HCT116 (cell line): ENCODE results near the gene SEC22A. TPM values are rescaled to one million over a fixed set of nuclear protein-coding genes. Genes with fewer than 3 reads are reported as not detected.

Experiments used
- ATAC-seq: fragments of 200-7000 bp; cut with Tn5 transposase; 2 replicates; pipeline ENCODE4 v1.9.1; 2020; ENCODE audit warnings: mild to moderate bottlenecking, moderate library complexity
- BruUV-seq: library from RNA; stranded (reverse); fragments of 400-500 nt; replicated peaks from 2 replicates; lab custom pipeline; 2021; lab: Mats Ljungman, UMichigan
- CTCF ChIA-PET: fragments of 300-600 bp; sonication (Branson Sonifier 250); formaldehyde crosslinking; loops from one replicate; lab custom pipeline; 2021; ENCODE audit warnings: antibody characterized with exemption; lab: Charles Lee
- POLR2A ChIA-PET: fragments of 300-600, 350-600 bp; sonication (Branson Sonifier 250); formaldehyde crosslinking; loops from one replicate; lab custom pipeline; 2021; ENCODE audit warnings: antibody characterized with exemption; lab: Charles Lee
- RAD21 ChIA-PET, 2 experiments: fragments of 300-600 bp; sonication (Branson Sonifier 250); formaldehyde crosslinking; loops; one replicate each; lab custom pipeline; 2023; ENCODE audit warnings: low total read pairs in 2 of 2; ENCODE audit not compliant: uncharacterized antibody in 2 of 2, unreplicated experiment in 2 of 2, low non-redundant PET in 1 of 2; lab: Charles Lee
- DNase-seq: peaks from one replicate; pipeline ENCODE4 v3.0.0-alpha.2; 2010; ENCODE audit warnings: low read depth, low spot score
- H2AFZ ChIP-seq: fragments of 200-600 bp; shearing (Covaris generic), sonication (generic); 2 replicates; pipeline ENCODE4 v1.6.1; 2017; ENCODE audit warnings: low read depth, mixed run types, mixed read lengths, antibody characterized with exemption, low read length; ENCODE audit not compliant: poor library complexity, severe bottlenecking
- H3K27ac ChIP-seq: 2 replicates; pipeline ENCODE4 v1.5.1; 2012; ENCODE audit warnings: low read depth, low read length
- H3K27me3 ChIP-seq: fragments of 200-600 bp; sonication (generic); 2 replicates; pipeline ENCODE4 v1.6.1; 2016; ENCODE audit warnings: mixed run types, low read length, mixed read lengths; ENCODE audit not compliant: insufficient read depth
- H3K36me3 ChIP-seq, 2 experiments: fragments of 200-500 bp in 1 of 2; fragments of 200-600 bp in 1 of 2; sonication (Bioruptor generic) in 1 of 2; sonication (generic) in 1 of 2; 2 replicates each; pipeline versions ENCODE4 v1.5.1 to v1.6.1; 2014 to 2016; ENCODE audit warnings: low read length in 2 of 2, inconsistent platforms in 1 of 2, mixed read lengths in 1 of 2, mixed run types in 1 of 2; ENCODE audit not compliant: insufficient read depth in 2 of 2, control insufficient read depth in 1 of 2
- H3K4me1 ChIP-seq, 2 experiments: fragments of 200-600 bp in 1 of 2; sonication (generic) in 1 of 2; 2 replicates each; pipeline versions ENCODE4 v1.5.1 to v1.6.1; 2012 to 2017; ENCODE audit warnings: low read length in 2 of 2, inconsistent platforms in 1 of 2, mild to moderate bottlenecking in 1 of 2, mixed read lengths in 1 of 2, mixed run types in 1 of 2, moderate library complexity in 1 of 2; ENCODE audit not compliant: insufficient read depth in 2 of 2, control insufficient read depth in 1 of 2
- H3K4me2 ChIP-seq: fragments of 200-600 bp; sonication (generic); 2 replicates; pipeline ENCODE4 v1.6.1; 2017; ENCODE audit warnings: mixed run types, low read length, mixed read lengths
- H3K4me3 ChIP-seq, 2 experiments: fragments of 200-600 bp in 1 of 2; sonication (generic) in 1 of 2; replicated peaks in 1 of 2; 2 replicates each; pipeline ENCODE4 v1.5.1; 2011 to 2016; ENCODE audit warnings: low read length in 2 of 2, control low read depth in 1 of 2, low read depth in 1 of 2, mild to moderate bottlenecking in 1 of 2, mixed read lengths in 1 of 2, mixed run types in 1 of 2
- H3K79me2 ChIP-seq: fragments of 200-600 bp; sonication (generic); 2 replicates; pipeline ENCODE4 v1.6.1; 2017; ENCODE audit warnings: mild to moderate bottlenecking, mixed run types, low read length, moderate library complexity, mixed read lengths; ENCODE audit not compliant: insufficient read depth
- H3K9ac ChIP-seq: fragments of 200-600 bp; sonication (generic); 2 replicates; pipeline ENCODE4 v1.6.1; 2016; ENCODE audit warnings: low read length, mixed read lengths
- H3K9me2 ChIP-seq: fragments of 200-600 bp; sonication (generic), shearing (Covaris generic); 2 replicates; pipeline ENCODE4 v1.6.1; 2017; ENCODE audit warnings: mixed run types, mild to moderate bottlenecking, moderate library complexity; ENCODE audit not compliant: insufficient read depth
- H3K9me3 ChIP-seq, 2 experiments: fragments of 200-500 bp in 1 of 2; fragments of 200-600 bp in 1 of 2; sonication (Bioruptor generic) in 1 of 2; sonication (generic) in 1 of 2; 2 replicates each; pipeline ENCODE4 v1.6.1; 2014 to 2017; ENCODE audit warnings: low read length in 2 of 2, mixed read lengths in 2 of 2, inconsistent platforms in 1 of 2, low read depth in 1 of 2, mild to moderate bottlenecking in 1 of 2, mixed run types in 1 of 2, moderate library complexity in 1 of 2; ENCODE audit not compliant: control insufficient read depth in 1 of 2, insufficient read depth in 1 of 2
- H4K20me1 ChIP-seq: fragments of 200-600 bp; sonication (generic), shearing (Covaris generic); 2 replicates; pipeline ENCODE4 v1.6.1; 2017; ENCODE audit warnings: mixed run types, mild to moderate bottlenecking, moderate library complexity; ENCODE audit not compliant: insufficient read depth
- ATF3 ChIP-seq: IDR thresholded peaks from 2 replicates; pipeline ENCODE4 v1.6.1; 2012
- CBX3 ChIP-seq: IDR thresholded peaks from 2 replicates; pipeline ENCODE4 v1.6.1; 2012; ENCODE audit warnings: low read depth
- CEBPB ChIP-seq: IDR thresholded peaks from 2 replicates; pipeline ENCODE4 v1.6.1; 2012; ENCODE audit warnings: low read depth
- CTCF ChIP-seq, 3 experiments: fragments of 200-600 bp in 1 of 3; sonication (generic) in 1 of 3; IDR thresholded peaks in 2 of 3; conservative IDR thresholded peaks in 1 of 3; 2 replicates each; pipeline ENCODE4 v1.5.1; 2012 to 2017; ENCODE audit warnings: low read depth in 2 of 3, low read length in 2 of 3, antibody characterized with exemption in 1 of 3, borderline replicate concordance in 1 of 3, control low read depth in 1 of 3, mild to moderate bottlenecking in 1 of 3, mixed read lengths in 1 of 3, mixed run types in 1 of 3, moderate library complexity in 1 of 3; ENCODE audit not compliant: insufficient read depth in 1 of 3
- EGR1 ChIP-seq: IDR thresholded peaks from 2 replicates; pipeline ENCODE4 v1.6.1; 2012; ENCODE audit warnings: low read depth
- ELF1 ChIP-seq: IDR thresholded peaks from 2 replicates; pipeline ENCODE4 v1.6.1; 2012; ENCODE audit warnings: low read depth, borderline replicate concordance
- EZH2 ChIP-seq: fragments of 200-600 bp; sonication (generic); IDR thresholded peaks from 2 replicates; pipeline ENCODE4 v1.6.1; 2017; ENCODE audit warnings: antibody characterized with exemption, mixed run types
- EZH2phosphoT487 ChIP-seq: fragments of 200-600 bp; IDR thresholded peaks from 2 replicates; pipeline ENCODE4 v1.6.1; 2018; ENCODE audit warnings: antibody characterized with exemption, borderline replicate concordance
- FOSL1 ChIP-seq: IDR thresholded peaks from 2 replicates; pipeline ENCODE4 v1.6.1; 2012; ENCODE audit warnings: low read depth
- POLR2AphosphoS5 ChIP-seq: IDR thresholded peaks from 2 replicates; pipeline ENCODE4 v1.6.1; 2011; ENCODE audit warnings: mild to moderate bottlenecking, low read depth, low read length, moderate library complexity
- RAD21 ChIP-seq: IDR thresholded peaks from 2 replicates; pipeline ENCODE4 v1.6.1; 2012; ENCODE audit warnings: low read depth, mild to moderate bottlenecking
- SP1 ChIP-seq: IDR thresholded peaks from 2 replicates; pipeline ENCODE4 v1.6.1; 2012; ENCODE audit warnings: low read depth
- SRF ChIP-seq: IDR thresholded peaks from 2 replicates; pipeline ENCODE4 v1.6.1; 2012; ENCODE audit warnings: low read depth
- YY1 ChIP-seq: IDR thresholded peaks from 2 replicates; pipeline ENCODE4 v1.6.1; 2011; ENCODE audit warnings: low read length, low read depth, moderate library complexity, mild to moderate bottlenecking; ENCODE audit not compliant: insufficient replicate concordance; ENCODE audit errors: extremely low read depth
- ZFX ChIP-seq: fragments of 450-650 bp; IDR thresholded peaks from 2 replicates; pipeline ENCODE4 v1.6.1; 2017
- intact Hi-C: fragments of 100-400 bp; cut with micrococcal nuclease; formaldehyde crosslinking; loops from 2 replicates; pipeline ENCODE4 v1.10.0; 2022
- total RNA-seq: library from RNA; stranded (reverse); gene quantifications from one replicate; pipeline ENCODE4 v1.2.1, GENCODE V29; 2021; ENCODE audit not compliant: unreplicated experiment
- TF ChIP-seq, protein P1 (sequence below): IDR thresholded peaks from 2 replicates; pipeline ENCODE4 v1.6.1; 2011; ENCODE audit warnings: mild to moderate bottlenecking, low read length, moderate library complexity; ENCODE audit not compliant: insufficient replicate concordance; ENCODE audit errors: extremely low read depth
- TF ChIP-seq, protein P2 (sequence below): IDR thresholded peaks from 2 replicates; pipeline ENCODE4 v1.6.1; 2012; ENCODE audit warnings: low read depth
- TF ChIP-seq, protein P3 (sequence below): IDR thresholded peaks from 2 replicates; pipeline ENCODE4 v1.6.1; 2012

The SEC22A gene
- total RNA-seq, 1 experiment from 2014 or later = 10.6 TPM

DNA sequence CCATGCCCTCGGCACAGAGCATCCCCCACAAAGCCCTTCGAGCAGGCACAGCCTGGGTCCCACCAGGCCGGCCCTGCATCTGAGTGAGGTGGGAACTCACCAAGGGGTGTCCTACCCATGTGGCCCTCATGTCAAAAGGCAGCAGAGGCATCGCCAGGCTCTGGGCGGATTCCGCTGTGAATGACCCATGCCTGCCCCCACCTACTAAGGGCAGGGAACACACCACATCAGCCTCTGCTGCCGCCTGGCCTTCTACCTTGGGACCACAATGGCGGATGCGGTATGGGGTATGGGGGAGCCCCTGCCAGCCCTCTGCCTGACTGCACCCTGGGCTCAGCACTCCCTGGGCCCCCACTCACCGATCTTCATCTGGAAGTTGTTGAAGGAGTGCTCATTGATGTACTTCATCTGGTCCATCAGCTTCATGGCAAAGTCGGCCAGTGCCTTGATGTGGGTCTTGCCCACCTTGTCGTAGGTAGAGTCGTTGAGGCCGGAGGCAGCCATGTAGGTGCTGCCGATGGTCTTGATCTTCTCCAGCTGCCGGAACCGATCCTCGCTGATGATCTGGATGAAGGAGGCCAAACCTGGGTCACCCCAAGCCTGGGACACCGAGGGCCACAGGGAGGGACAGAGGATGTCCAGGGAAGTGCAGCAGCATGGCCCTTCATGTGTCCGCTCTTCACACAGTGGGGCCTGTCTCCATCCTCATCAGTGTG lies 87.8 kb downstream of the SEC22A start:
- ChIA-PET POLR2A (no interaction called here), RAD21 (no interaction called here), CTCF (no interaction called here)
- H3K9ac ChIP-seq = no peak overlapping the region
- no peak overlapping the region for H2AFZ ChIP-seq
- no peak overlapping the region for H3K27ac ChIP-seq
- TF ChIP-seq CEBPB = no peak
- no peak for TF ChIP-seq CTCF (IDR thresholded peaks at IDR 0.05 in 2 of 3, conservative IDR thresholded peaks at IDR 0.05 in 1 of 3; ENCODE audit: borderline replicate concordance in 1 of 3, insufficient read depth in 1 of 3, low read depth in 2 of 3, low read length in 2 of 3)
- TF ChIP-seq, protein P1, sequence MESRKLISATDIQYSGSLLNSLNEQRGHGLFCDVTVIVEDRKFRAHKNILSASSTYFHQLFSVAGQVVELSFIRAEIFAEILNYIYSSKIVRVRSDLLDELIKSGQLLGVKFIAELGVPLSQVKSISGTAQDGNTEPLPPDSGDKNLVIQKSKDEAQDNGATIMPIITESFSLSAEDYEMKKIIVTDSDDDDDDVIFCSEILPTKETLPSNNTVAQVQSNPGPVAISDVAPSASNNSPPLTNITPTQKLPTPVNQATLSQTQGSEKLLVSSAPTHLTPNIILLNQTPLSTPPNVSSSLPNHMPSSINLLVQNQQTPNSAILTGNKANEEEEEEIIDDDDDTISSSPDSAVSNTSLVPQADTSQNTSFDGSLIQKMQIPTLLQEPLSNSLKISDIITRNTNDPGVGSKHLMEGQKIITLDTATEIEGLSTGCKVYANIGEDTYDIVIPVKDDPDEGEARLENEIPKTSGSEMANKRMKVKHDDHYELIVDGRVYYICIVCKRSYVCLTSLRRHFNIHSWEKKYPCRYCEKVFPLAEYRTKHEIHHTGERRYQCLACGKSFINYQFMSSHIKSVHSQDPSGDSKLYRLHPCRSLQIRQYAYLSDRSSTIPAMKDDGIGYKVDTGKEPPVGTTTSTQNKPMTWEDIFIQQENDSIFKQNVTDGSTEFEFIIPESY = no peak
- TF ChIP-seq YY1 = no peak
- no peak for TF ChIP-seq CBX3
- TF ChIP-seq ATF3 = no peak
- TF ChIP-seq RAD21 = no peak
- no peak for TF ChIP-seq EZH2
- no peak for TF ChIP-seq ELF1
- no peak for TF ChIP-seq FOSL1
- TF ChIP-seq ZFX = no peak
- no peak for TF ChIP-seq SRF
- TF ChIP-seq SP1 = no peak
- TF ChIP-seq POLR2AphosphoS5 = no peak
- no peak for TF ChIP-seq EZH2phosphoT487
- TF ChIP-seq EGR1 = no peak
- TF ChIP-seq, protein P2, sequence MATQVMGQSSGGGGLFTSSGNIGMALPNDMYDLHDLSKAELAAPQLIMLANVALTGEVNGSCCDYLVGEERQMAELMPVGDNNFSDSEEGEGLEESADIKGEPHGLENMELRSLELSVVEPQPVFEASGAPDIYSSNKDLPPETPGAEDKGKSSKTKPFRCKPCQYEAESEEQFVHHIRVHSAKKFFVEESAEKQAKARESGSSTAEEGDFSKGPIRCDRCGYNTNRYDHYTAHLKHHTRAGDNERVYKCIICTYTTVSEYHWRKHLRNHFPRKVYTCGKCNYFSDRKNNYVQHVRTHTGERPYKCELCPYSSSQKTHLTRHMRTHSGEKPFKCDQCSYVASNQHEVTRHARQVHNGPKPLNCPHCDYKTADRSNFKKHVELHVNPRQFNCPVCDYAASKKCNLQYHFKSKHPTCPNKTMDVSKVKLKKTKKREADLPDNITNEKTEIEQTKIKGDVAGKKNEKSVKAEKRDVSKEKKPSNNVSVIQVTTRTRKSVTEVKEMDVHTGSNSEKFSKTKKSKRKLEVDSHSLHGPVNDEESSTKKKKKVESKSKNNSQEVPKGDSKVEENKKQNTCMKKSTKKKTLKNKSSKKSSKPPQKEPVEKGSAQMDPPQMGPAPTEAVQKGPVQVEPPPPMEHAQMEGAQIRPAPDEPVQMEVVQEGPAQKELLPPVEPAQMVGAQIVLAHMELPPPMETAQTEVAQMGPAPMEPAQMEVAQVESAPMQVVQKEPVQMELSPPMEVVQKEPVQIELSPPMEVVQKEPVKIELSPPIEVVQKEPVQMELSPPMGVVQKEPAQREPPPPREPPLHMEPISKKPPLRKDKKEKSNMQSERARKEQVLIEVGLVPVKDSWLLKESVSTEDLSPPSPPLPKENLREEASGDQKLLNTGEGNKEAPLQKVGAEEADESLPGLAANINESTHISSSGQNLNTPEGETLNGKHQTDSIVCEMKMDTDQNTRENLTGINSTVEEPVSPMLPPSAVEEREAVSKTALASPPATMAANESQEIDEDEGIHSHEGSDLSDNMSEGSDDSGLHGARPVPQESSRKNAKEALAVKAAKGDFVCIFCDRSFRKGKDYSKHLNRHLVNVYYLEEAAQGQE = no peak
- TF ChIP-seq, protein P3, sequence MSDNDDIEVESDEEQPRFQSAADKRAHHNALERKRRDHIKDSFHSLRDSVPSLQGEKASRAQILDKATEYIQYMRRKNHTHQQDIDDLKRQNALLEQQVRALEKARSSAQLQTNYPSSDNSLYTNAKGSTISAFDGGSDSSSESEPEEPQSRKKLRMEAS = no peak
- H3K4me1 ChIP-seq = no peaks in the 10 kb centered on the region
- no peaks in the 10 kb centered on the region for H4K20me1 ChIP-seq
- DNase-seq (no peak), ATAC-seq (no peak)
- H3K4me2 ChIP-seq = no peak overlapping the region
- H3K79me2 ChIP-seq = no peaks in the 10 kb centered on the region
- no TSS peak for BruUV-seq
- no peak overlapping the region for H3K4me3 ChIP-seq
- no peaks in the 10 kb centered on the region for H3K9me3 ChIP-seq
- H3K9me2 ChIP-seq = no peaks in the 10 kb centered on the region
- H3K36me3 ChIP-seq = no peaks in the 10 kb centered on the region
- intact Hi-C loops = no loop called here
- H3K27me3 ChIP-seq = peaks cover 13% of the 10 kb centered on the region; the same call in 1 of the 2 replicates
